HG02623 (cell line): ENCODE measurements around the gene TBC1D1.
"Not testable (repeated sequence)": the region's sequence is repeated elsewhere in the genome, so short reads cannot be mapped to it uniquely, and the experiment has no call there.

ENCODE experiments used
- ATAC-seq: cut with Tn5 transposase; IDR thresholded peaks from one replicate; pipeline ENCODE4 v1.9.1; 2021; ENCODE audit warnings: moderate library complexity; ENCODE audit not compliant: unreplicated experiment

Gene TBC1D1

DNA sequence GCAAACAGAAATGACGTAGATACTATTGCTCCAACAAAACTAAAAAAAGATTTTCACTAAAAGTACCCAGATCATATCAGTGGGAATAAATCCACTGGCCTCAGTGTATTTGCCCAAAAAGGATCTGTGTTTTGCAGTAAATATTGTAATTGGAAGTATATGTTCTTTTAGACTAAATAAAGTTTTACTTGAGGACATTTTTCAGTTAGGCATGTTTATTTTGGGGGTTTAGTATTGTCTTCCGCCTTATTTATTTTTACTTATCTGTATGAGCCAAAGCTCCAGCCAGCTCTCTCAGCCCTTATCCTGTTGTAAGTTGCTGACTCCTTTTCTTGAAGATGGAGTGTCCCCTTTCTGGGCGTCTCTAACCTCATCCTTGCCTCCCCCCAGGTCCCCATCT lies 119.1 kb downstream of the TBC1D1 start:
- no peak for ATAC-seq

DNA sequence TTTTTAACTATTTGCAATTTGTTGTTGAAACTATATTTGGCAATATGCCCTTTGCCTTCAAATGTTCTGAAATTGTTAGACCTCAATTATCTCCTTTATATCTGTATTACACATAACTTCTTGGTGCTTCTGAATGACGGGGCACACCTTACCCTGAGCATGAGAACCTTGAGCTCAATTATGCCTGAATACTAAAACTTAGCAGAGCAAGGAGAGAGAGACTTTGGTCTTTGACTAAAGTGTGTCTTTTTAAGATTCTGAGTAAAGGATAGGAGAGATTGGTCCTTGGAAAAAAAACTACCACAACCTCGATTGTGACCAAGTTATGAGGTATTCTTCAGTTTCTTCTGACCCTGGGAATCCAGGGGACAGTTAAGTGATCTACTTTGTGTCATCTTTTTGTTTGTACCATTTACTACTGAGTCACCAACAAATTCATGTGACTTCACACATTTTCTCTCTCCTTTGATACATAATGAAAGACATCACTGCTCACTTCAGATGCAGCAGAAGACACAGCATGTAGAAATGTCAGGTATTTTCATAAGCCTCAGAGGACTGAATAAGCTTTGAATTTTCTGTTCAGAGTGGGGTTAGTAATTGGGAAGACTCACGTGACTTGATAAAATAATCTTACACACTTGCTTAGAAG lies 120.8 kb downstream of the TBC1D1 start:
- ATAC-seq, result no peak

DNA sequence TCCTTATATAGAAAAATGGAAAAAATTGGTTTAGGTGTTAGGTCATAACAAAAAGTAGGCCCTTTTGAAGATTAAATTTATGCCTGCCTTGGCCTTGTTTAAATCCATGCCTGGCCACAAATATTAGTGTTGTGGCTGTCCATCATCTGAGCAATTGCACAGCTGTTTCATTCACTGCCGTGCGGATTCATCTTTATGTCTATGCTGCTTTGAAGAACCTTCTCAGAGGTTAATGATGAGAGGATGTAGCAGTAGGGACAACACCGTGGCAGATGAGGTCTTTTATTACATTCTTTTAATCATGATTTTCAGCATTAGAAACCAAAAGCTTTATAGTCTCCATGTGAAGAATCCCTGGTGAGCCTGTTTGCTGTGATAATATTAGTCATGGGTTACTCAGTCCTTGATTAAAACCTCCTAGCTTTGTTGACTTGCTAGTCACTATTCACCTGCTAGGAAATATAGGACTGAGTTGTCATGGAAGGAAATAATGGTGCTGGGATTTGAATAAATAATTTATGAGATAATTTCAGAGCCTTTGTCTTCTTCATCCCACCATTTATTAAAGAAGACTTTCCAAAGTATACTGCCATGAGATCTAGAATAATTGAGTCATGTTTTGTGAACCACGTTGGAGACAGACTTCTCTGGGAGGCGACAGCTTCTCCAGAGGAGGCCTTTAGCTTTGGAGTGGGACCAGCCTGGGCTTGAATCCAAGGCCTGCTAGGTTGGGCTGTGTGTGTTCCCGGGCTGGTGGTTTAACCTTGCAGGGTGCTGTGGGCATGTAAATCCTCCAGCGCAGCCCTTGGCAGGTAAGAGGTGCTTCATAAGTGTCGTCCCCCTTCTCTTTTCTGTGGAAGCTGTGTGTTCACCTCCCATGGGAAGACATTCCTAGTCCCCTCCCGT lies 122.8 kb downstream of the TBC1D1 start:
- no peak for ATAC-seq

DNA sequence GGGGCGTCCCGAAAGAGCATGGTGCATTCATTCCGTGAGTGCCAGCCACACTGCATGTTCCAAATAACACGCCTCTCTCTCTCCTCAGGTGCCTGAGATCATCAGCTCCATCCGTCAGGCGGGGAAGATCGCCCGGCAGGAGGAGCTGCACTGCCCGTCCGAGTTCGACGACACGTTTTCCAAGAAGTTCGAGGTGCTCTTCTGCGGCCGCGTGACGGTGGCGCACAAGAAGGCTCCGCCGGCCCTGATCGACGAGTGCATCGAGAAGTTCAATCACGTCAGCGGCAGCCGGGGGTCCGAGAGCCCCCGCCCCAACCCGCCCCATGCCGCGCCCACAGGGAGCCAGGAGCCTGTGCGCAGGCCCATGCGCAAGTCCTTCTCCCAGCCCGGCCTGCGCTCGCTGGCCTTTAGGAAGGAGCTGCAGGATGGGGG lies 123.6 kb downstream of the TBC1D1 start:
- ATAC-seq, result no peak

DNA sequence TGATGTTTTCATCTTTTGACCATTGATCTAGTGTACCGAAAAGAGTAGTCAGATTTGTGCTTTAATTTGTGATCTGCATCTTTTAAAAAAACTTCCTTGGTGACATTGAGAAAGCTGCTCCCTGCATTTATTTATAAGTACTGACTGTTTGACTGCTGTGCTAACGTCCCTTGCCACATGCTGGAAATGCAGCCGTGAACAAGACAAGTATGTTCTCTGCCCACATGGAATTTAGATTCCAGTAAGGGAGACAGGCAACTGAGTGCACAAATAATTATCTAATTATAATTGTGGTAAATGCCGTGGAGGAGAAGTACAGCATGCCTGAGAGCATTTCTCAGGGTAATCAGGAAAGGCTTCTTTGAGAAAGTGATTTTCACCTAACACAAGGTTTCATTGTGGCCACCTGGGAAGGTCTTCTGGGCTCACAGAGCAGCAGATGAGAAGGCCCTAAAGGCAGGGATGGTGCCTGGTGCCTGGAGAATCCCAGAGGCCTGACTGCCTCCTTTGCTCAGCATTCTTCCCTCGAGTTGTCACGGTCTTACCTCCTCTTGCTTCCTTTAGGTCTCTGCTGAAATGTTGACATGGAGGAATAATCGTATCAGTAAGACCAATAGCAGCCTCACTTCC lies 125.1 kb downstream of the TBC1D1 start:
- ATAC-seq, result no peak

DNA sequence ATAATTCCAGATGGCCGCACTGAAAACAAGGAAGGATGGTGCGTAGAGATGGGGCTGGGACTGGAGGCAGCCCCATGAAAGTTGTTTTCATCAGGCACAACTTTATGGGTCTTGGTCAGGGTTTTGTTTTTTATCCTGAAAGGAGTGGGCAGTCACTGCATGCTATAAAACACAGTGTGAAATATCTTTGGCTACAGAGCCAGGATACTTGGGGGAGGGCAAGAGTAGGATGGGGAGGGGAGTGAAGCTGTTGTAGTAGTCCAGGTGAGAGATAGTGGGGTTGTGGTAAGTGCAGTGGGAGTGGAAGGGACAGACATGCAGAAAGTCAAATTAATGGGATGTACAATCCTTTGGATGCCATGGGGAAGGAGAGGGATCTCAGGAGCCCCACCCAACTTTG lies 125.8 kb downstream of the TBC1D1 start:
- no peak for ATAC-seq

DNA sequence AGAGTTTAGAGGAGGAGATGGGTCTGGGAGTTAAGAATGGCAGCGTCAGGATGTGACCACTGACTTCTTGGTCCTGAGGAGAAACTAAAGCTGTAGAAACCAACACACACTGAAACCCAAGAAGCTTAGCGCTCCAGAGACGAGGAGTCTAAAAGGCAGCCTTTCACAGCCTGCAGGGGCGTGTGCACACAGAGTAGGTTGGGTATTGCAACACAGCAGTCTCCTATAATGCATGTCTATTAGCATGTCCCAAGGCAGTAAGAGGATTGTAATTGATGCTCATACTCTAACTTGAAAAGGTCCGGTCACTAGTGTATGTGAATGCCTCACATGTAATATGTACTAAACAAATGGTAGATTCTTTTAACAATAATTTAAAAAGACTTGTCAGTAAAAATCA lies 126.7 kb downstream of the TBC1D1 start:
- ATAC-seq, result no peak

DNA sequence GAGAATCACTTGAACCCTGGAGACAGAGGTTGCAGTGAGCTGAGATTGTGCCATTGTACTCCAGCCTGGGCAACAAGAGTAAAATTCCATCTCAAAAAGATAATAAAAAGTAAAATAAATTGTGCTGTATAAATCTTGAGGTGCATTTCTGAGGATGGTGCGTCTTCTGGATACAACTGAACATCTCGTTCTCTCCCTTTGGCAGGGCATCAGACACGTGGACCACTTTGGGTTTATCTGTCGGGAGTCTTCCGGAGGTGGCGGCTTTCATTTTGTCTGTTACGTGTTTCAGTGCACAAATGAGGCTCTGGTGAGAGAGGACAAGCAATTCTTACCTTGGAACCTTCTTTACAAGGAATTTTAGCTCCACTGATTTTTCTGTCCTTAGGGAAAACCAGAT lies 129.5 kb downstream of the TBC1D1 start:
- ATAC-seq, result no peak

DNA sequence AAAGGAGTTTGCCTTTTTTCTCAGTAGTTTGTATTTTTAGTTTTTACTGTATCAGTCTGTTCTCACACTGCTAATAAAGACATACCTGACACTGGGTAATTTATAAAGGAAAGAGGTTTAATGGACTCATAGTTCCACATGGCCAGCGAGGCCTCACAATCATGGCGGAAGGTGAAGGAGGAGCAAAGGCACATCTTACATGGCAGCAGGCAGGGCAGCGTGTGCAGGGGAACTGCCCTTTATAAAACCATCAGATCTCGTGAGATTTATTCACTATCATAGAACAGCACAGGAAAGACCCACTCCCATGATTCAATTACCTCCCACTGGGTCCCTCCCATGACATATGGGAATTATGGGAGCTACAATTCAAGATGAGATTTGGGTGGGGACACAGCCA lies 130.1 kb downstream of the TBC1D1 start:
- ATAC-seq, result not testable (repeated sequence)

DNA sequence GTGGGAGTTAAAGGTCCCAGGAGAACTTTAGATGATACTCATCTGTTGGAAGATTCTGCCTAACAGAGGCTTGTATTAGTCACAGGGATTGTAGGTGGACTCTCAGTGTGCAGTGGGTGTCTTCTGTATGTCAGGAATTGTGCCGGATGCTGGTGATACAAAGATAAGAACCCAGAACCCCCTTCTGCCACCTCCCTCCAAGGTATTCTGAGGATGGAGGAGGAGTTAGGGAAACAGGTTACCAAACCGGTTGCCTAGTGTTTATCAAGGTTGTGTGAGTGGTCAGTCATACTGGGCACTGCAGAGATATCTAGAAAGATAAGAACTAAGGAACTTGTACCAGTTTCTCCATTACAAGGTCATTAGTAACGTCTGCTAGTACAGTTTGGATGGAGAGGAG lies 130.9 kb downstream of the TBC1D1 start:
- ATAC-seq, result no peak

DNA sequence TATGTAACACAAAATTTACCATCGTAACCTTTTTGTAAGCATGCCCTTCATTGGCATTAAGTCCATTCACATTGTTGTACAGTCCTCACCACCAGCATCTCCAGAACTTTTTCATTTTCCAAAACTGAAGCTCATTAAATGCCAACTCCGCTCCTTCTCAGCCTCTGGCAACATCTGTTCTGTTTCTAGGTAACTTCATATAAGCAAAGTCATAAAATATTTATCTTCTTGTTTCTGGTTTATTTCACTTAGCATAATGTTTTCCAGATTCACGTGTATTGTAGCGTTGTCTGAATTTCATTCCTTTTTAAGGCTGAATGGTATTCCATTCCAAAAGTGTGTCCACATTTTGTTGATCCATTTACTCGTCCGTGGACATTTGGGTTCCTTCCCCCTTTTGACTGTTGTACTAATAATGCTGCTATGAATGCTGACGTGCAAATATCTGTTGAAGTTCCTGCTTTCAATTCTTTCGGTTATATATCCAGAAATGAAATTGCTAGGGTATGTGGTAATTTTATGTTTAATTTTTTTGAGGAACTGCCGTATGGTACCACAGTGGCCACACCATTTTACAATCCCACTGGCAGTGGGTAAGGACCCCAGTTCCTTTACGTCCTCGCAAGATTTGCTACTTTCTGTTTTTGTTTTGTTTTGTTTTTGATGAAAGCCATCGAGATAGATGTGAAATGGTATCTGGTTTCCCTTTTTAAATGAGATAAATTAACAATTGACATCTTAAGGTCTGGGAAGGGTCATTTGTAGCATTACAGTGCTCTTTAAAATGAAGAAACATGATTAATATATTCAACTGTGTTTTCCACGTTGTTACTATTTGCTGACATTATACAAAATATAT lies 132.7 kb downstream of the TBC1D1 start:
- ATAC-seq, result no peak

DNA sequence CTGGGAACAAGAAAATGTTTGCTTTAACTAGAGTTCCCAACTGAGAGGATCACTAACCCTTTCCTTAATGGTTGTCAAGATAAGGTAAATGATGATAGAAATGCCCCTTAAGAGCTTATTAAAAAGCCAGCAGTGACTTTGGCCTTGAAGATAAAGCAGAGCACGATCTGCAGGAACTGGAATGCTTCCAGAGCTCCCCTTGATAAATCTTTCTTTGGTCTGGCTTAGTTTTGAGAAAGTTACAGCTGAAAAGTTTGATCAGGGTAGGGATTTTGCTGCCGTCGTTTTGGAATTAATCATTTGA lies 133.3 kb downstream of the TBC1D1 start:
- no peak for ATAC-seq

DNA sequence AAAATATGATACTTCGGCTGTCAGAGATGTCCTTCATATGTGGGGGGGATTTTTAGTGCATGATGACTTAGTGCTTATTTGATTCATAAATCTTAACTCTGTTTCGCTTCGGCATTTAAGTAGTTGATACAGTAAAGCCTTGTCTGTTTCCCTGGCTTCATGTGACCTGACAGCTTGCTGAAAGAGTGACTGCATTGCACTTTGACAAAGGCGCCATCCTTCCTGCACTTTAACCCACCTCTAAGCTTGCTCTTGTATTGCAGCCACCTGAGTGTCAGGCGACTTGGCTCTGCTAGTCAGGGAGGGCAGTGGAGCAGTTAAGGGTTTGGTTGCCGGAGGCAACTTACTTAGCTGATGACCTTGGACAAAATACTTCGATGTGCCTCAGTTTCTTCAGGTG lies 134.8 kb downstream of the TBC1D1 start:
- ATAC-seq, result no peak

DNA sequence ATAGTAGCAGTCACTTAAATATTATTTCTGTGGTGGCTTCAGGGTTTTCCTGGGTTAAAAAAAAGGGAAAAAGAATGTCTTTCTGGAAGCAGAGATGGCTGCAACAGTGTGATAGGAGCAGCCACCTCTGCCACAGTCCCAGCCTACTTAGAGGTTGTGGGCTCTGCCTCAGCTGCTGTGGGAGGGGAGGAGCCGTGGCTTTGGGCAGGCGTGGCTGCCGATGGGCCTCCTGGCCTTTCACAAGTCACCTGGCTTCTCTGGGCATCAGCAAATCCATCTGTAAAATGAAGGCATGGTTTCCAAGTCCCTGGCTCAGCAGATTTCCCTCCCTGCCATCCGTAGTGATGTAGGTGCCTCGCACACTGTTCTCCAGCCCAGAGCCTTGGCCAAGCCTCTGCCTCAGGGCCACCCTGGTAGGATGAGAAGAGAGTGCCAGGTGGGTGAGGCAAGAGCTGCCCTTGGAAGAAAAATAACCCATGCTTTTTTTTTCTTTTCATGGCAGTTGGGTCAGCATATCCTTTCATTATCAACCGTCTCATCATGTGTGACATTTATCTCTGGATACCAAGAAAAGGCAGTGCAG lies 135.4 kb downstream of the TBC1D1 start:
- ATAC-seq, result no peak

DNA sequence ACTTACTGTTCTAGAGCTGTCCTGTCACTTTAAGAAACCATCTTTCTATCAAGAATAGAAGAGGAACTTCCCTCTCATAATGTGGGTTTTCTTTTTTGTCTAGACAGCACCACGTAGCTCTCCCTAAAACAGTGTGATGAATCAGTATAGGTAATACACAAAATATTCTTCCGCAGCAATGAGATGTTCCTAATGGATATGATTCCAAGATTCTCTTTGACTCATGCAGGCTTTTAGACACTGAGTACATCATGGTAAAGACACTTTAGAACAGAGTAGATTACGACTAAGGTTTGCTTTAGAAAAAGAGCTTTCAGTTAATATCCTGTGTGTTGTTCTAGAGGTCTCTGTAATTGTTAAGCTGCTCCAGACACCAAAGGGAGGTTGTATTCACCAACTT lies 139.1 kb downstream of the TBC1D1 start:
- no peak for ATAC-seq

DNA sequence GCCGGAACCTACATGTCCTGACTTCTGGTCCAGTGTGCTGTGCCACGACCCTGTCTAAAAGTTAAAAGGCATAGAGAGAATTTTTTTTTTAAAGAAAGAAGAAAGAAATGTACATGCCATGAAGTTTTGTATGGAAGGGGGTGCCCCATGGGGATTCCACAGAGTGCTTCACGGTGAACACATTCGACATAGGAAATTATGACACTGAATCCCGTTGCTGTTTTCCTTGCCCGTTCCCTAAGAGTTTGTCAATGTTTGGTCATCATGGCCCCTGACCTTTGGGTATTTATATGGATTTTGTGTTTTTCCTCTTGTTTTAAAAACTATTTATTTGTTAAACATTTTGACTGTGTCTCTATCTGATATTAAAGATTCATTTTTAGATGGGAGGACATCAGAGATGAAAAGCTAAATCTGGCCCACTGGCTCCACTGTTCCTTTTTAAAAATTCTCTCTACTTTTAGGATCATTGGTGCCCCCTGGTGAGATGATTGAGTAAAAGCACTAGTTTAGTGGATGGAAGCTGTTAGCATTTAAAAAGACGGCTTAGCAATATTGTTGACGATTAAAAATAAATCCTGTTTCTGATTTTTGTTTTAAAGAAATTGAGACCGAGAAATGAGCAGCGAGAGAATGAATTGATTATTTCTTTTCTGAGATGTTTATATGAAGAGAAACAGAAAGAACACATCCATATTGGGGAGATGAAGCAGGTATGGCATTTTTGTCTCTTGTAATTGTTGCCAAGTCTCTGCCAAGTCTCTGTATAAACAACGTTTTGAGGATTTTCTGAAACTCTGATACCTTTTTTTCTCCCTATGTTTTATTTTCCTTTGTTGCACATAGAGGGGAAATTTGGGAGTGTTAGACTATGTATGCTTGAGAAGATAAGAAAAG lies 144.3 kb downstream of the TBC1D1 start:
- ATAC-seq, result no peak

DNA sequence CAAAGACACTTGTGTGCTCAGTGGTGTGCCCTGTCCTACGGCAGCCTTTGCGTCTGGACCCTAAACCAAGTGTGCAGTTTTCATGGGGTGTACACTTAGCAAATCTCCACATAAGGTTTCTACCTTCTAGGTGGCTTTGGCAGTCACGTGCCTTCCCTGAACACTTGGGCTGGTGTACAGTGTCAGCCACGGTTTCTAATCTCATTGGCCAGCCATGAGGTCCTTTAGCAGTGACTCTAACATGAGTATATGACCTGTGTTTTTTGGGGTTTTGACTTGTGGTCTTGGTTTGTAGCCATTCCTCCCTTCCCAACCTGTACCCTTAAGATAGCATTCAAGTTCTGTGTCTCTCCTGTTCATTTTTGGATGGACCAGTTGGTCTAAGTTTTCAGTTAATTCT lies 145.7 kb downstream of the TBC1D1 start:
- no peak for ATAC-seq

DNA sequence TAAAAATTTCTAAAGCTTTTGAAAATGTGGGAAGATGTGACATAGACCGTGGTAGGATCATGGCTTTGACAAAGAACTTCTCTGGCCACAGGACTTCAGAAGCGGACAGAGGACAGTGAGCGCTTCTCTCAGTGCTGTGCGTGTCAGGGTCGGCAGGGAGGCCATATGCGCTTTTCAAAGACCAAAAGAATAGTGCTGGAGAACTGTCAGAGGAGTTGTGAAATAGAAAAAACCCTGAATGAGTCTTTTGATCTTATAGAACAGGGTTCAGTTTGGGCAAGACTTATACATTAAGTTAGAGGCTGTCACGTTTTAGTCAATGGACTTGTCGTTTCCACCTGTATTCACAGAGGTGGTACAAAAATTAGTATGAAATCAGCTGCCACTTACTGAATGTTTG lies 146.7 kb downstream of the TBC1D1 start:
- no peak for ATAC-seq

DNA sequence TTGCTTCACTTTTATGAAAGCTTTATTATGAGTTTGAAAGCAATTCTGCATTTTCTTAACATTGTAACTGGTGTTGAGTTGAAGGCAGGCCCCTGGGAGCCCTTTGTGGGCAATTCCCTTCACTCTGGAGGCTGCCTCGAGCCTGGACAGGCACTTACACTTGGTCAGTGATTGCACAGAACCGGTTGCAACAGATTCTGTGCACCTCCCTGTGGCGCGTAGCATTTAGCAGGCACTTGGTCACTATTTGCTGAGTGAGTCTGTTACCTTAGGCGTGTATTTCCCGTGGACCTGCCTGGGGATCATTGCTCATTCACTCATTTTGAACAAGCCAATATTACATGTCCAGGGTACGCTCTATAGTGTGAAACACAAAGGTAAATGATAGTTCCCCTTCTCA lies 149.7 kb downstream of the TBC1D1 start:
- ATAC-seq, result no peak

DNA sequence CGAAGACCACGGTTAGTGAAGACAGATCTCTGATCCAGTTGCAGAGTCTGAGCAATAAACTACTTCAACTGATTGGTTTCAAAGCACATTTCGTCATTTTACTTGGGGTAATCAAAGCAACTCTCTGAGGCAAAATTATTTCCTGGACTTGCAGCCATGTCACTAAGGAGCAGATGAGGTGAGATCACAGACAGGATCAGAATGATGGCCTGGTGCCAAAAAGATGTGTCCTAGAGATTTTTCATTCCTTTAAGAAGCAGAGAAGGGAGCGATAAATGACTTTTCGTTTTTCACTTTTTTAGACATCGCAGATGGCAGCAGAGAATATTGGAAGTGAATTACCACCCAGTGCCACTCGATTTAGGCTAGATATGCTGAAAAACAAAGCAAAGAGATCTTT lies 153.2 kb downstream of the TBC1D1 start:
- ATAC-seq, result no peak
